GM18520 (cell line): ENCODE results near the gene KCNJ3.
"Not testable (repeated sequence)": the region's sequence is repeated elsewhere in the genome, so short reads cannot be mapped to it uniquely, and the experiment has no call there.

Source experiments
- ATAC-seq: cut with Tn5 transposase; IDR thresholded peaks from one replicate; pipeline ENCODE4 v1.9.1; 2021; ENCODE audit not compliant: unreplicated experiment

The KCNJ3 gene

GRCh38 chr2:154837035-154837434 is 138.5 kb downstream of the KCNJ3 start:
- no peak for ATAC-seq

- no peak for ATAC-seq
These were observed 146.0 kb downstream of the KCNJ3 start for GRCh38 chr2:154844513-154844912.

GRCh38 chr2:154846842-154847241 is 148.3 kb downstream of the KCNJ3 start:
- ATAC-seq: no peak

GRCh38 chr2:154849482-154849881 is 151.0 kb downstream of the KCNJ3 start:
- no peak for ATAC-seq

GRCh38 chr2:154850532-154850931 is 152.0 kb downstream of the KCNJ3 start:
- no peak for ATAC-seq

GRCh38 chr2:154855138-154855537 is 156.6 kb downstream of the KCNJ3 start:
- no peak for ATAC-seq

GRCh38 chr2:154867151-154867550 is 168.7 kb downstream of the KCNJ3 start:
- ATAC-seq: not testable (repeated sequence)

- ATAC-seq: no peak
These were observed 177.5 kb downstream of the KCNJ3 start for GRCh38 chr2:154875999-154876398.

GRCh38 chr2:154882725-154883124 is 184.2 kb downstream of the KCNJ3 start:
- ATAC-seq: peak; percentile 69

GRCh38 chr2:154886316-154886715 is 187.8 kb downstream of the KCNJ3 start:
- no peak for ATAC-seq

- ATAC-seq: no peak
These were observed 199.8 kb downstream of the KCNJ3 start for GRCh38 chr2:154898269-154898668.

GRCh38 chr2:154901063-154901462 is 202.6 kb downstream of the KCNJ3 start:
- ATAC-seq: no peak
